Measurements from ENCODE around the gene CPNE6. TPM values are rescaled to one million over a fixed set of nuclear protein-coding genes. Genes with fewer than 3 reads are reported as not detected.

The CPNE6 gene
- total RNA-seq, 1 experiment from 2014 or later: not detected

DNA sequence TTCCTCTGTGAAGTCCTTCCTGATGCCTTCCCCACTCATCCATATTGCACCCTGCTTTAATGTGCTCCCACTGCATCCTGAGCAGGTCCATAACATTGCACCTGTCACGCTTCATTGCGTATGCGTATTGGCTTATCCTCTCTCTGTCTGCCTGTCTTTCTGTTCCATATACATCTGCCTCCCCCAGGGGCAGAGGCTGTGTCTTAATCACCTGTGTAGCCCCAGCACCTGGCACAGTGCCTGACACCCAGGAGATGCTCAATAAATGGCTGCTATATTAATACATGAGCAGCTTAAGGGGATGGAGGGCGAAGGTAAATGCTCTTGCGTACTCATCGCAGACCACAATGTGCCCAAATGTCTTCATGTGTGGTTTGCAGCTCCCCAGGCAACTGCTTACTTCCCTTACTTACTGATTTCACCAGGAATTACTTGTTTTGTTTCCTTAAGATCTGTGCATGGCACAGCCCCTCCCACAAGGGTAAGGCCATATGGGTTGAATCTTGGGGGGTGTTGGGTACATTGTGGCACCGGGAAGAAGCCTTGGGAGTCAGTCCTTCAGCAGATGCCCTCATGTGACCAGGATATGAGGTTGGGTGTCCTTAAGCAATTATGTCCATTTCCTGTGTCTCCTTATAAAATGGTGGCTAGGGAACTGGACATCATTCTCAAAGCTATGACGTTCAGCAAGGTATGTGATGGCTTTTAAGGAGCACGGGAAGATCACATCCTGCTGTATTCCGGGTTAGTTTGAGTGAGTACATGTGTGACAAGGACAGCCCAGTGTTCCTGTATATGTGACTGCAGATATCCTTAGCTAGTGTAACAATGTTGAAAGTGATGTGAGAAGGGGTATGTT is 848 bp upstream of the CPNE6 start:
- H3F3A ChIP-seq (ENCODE audit: insufficient read depth, low read depth): no peaks in the 10 kb centered on the region
- no peaks in the 10 kb centered on the region for H3K79me2 ChIP-seq (ENCODE audit: low read depth)
- peaks cover 13% of the 10 kb centered on the region for H3K27me3 ChIP-seq (ENCODE audit: insufficient read depth, low read depth)
- no peaks in the 10 kb centered on the region for H3K4me1 ChIP-seq (replicated peaks; ENCODE audit: insufficient read depth)
- H3K36me3 ChIP-seq (ENCODE audit: low read depth): no peaks in the 10 kb centered on the region
- no TSS peak for BruUV-seq (replicated peaks)
- intact Hi-C loops (cut with micrococcal nuclease; ENCODE audit: unreplicated experiment): no loop called here
- no peak for DNase-seq
- H3K4me2 ChIP-seq: no peak overlapping the region
- no peak overlapping the region for H3K4me3 ChIP-seq
- H2AFZ ChIP-seq: no peak overlapping the region
- H4K20me1 ChIP-seq (ENCODE audit: insufficient read depth): no peaks in the 10 kb centered on the region
- H3K9me3 ChIP-seq (ENCODE audit: insufficient read depth, low read depth): no peaks in the 10 kb centered on the region
- H3K27ac ChIP-seq: no peak overlapping the region
- no peaks in the 10 kb centered on the region for H3K9me2 ChIP-seq (ENCODE audit: insufficient read depth)
- CTCF ChIA-PET: no interaction called here
- TF ChIP-seq, protein P1, sequence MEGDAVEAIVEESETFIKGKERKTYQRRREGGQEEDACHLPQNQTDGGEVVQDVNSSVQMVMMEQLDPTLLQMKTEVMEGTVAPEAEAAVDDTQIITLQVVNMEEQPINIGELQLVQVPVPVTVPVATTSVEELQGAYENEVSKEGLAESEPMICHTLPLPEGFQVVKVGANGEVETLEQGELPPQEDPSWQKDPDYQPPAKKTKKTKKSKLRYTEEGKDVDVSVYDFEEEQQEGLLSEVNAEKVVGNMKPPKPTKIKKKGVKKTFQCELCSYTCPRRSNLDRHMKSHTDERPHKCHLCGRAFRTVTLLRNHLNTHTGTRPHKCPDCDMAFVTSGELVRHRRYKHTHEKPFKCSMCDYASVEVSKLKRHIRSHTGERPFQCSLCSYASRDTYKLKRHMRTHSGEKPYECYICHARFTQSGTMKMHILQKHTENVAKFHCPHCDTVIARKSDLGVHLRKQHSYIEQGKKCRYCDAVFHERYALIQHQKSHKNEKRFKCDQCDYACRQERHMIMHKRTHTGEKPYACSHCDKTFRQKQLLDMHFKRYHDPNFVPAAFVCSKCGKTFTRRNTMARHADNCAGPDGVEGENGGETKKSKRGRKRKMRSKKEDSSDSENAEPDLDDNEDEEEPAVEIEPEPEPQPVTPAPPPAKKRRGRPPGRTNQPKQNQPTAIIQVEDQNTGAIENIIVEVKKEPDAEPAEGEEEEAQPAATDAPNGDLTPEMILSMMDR (conservative IDR thresholded peaks at IDR 0.05): no peak
- no peak for TF ChIP-seq EZH2 (IDR thresholded peaks at IDR 0.05; ENCODE audit: low read depth)
- POLR2A ChIA-PET (ENCODE audit: unreplicated experiment): interaction anchor here (0.6 kb wide), 1 partner anchor 86 kb away, joined by 3 read pairs; no protein-coding TSS in a partner anchor

DNA sequence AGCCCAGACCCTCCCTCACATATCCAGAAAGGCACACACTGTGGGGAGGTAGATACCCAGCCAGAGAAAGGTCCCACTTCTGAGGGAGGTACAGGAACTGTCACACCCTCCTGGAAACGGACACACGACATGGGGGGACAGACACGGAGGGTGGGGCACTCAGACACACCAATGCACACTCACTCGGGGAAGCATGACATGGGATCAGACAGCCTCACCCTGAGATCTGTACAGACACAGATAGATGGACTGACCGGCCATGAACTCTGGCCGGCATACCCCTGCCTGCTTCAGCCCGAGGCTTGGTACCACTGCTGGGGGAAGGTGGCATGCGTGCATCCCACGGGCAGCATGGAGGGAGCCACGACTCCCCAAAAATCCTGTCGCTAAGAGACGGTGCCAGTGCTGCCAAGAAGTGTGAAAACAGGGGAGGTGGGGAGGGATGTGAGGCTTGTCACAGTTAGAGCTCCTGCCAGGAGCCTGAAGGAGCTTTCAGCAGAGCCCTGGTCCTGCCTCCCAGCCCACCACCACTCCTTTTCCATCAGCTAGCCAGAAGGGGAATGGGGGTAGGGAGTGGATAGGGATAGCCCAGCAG is 571 bp downstream of the CPNE6 start:
- no peaks in the 10 kb centered on the region for H3K4me1 ChIP-seq (replicated peaks; ENCODE audit: insufficient read depth)
- no peaks in the 10 kb centered on the region for H3K9me3 ChIP-seq (ENCODE audit: insufficient read depth, low read depth)
- no peak for TF ChIP-seq EZH2 (IDR thresholded peaks at IDR 0.05; ENCODE audit: low read depth)
- TF ChIP-seq, protein P1 (conservative IDR thresholded peaks at IDR 0.05): no peak
- no peaks in the 10 kb centered on the region for H4K20me1 ChIP-seq (ENCODE audit: insufficient read depth)
- intact Hi-C loops (cut with micrococcal nuclease; ENCODE audit: unreplicated experiment): no loop called here
- no peak overlapping the region for H3K4me2 ChIP-seq
- no peak for DNase-seq
- POLR2A ChIA-PET (ENCODE audit: unreplicated experiment): no interaction called here
- peaks cover 13% of the 10 kb centered on the region for H3K27me3 ChIP-seq (ENCODE audit: insufficient read depth, low read depth)
- H3F3A ChIP-seq (ENCODE audit: insufficient read depth, low read depth): no peaks in the 10 kb centered on the region
- H3K79me2 ChIP-seq (ENCODE audit: low read depth): no peaks in the 10 kb centered on the region
- BruUV-seq (replicated peaks): no TSS peak
- no peaks in the 10 kb centered on the region for H3K9me2 ChIP-seq (ENCODE audit: insufficient read depth)
- no peak overlapping the region for H3K27ac ChIP-seq
- no peak overlapping the region for H2AFZ ChIP-seq
- CTCF ChIA-PET: no interaction called here
- no peaks in the 10 kb centered on the region for H3K36me3 ChIP-seq (ENCODE audit: low read depth)
- no peak overlapping the region for H3K4me3 ChIP-seq

DNA sequence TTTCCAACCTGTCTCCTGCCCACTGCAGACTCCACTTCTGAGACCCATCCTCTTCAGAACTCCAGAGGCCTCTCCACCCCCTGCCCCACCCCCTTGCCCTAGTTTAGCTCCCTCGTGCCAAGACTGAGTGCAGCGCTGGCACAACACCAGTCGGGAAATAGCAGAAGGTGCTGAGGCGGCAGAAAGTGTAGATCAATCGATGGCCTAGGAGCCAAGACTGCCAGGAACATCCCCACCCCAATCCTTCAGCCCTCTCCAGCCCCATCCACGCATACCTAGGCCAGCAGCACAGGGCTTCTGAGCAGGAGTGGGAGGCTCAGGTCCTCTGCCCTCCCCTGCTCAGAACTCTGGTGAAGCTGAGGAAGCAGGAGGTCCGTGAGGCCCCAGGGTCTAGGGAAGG is 1.1 kb downstream of the CPNE6 start:
- Histone ChIP-seq H3K79me2 (ENCODE audit: low read depth) (no peaks in the 10 kb centered on the region), H3K36me3 (ENCODE audit: low read depth) (no peaks in the 10 kb centered on the region), H3K4me2 (no peak overlapping the region), H3K4me1 (replicated peaks; ENCODE audit: insufficient read depth) (no peaks in the 10 kb centered on the region), H3K27me3 (ENCODE audit: insufficient read depth, low read depth) (peaks cover 13% of the 10 kb centered on the region), H3F3A (ENCODE audit: insufficient read depth, low read depth) (no peaks in the 10 kb centered on the region), H4K20me1 (ENCODE audit: insufficient read depth) (no peaks in the 10 kb centered on the region), H3K27ac (no peak overlapping the region), H3K9me3 (ENCODE audit: insufficient read depth, low read depth) (no peaks in the 10 kb centered on the region), H3K4me3 (no peak overlapping the region), H3K9me2 (ENCODE audit: insufficient read depth) (no peaks in the 10 kb centered on the region), H2AFZ (no peak overlapping the region)
- ChIA-PET POLR2A (ENCODE audit: unreplicated experiment) (no interaction called here), CTCF (no interaction called here)
- intact Hi-C loops (cut with micrococcal nuclease; ENCODE audit: unreplicated experiment): no loop called here
- TF ChIP-seq, protein P1 (conservative IDR thresholded peaks at IDR 0.05): no peak
- no peak for TF ChIP-seq EZH2 (IDR thresholded peaks at IDR 0.05; ENCODE audit: low read depth)
- no TSS peak for BruUV-seq (replicated peaks)
- no peak for DNase-seq
